ENCODE data around the gene ZDHHC7. TPM values are rescaled to one million over a fixed set of nuclear protein-coding genes. Genes with fewer than 3 reads are reported as not detected.
A peak's percentile ranks its signal among the peaks of the same experiment; 100 is the strongest.

Gene ZDHHC7
- total RNA-seq, 2 donors from 2014 or later = 17.5 to 39.2 TPM

GRCh38 chr16:84926462-84926861 is 84.9 kb downstream of the ZDHHC7 start:
- no peaks in the 10 kb centered on the region for H3K36me3 ChIP-seq (replicated peaks in 1 of 2; ENCODE audit: insufficient read depth in 1 of 2, low read depth in 2 of 2)
- no peak overlapping the region for H3K4me3 ChIP-seq
- no peak for TF ChIP-seq CTCF (IDR thresholded peaks at IDR 0.05)
- TF ChIP-seq POLR2A (IDR thresholded peaks at IDR 0.05) = no peak
- intact Hi-C loops (cut with DNase I) = loop anchor here (2.0 kb wide), 1 partner anchor 40 kb away; no protein-coding TSS in a partner anchor
- no peak overlapping the region for H3K27ac ChIP-seq
- ATAC-seq (no peak), DNase-seq (no peak)
- H3K4me1 ChIP-seq = peaks cover 12% of the 10 kb centered on the region
- 45 to 73% methylated on average over 7 of the region's 7 CpGs for WGBS, 2 donors
- no peaks in the 10 kb centered on the region for H3K9me3 ChIP-seq
- no peaks in the 10 kb centered on the region for H3K27me3 ChIP-seq

- TF ChIP-seq POLR2A (IDR thresholded peaks at IDR 0.05) (no peak), CTCF (IDR thresholded peaks at IDR 0.05) (no peak)
- 87 to 94% methylated on average over 16 to 19 of the region's 19 CpGs for WGBS, 2 donors
- H3K36me3 ChIP-seq (replicated peaks in 1 of 2; ENCODE audit: insufficient read depth in 1 of 2, low read depth in 2 of 2) = no peaks in the 10 kb centered on the region
- H3K4me3 ChIP-seq = no peak overlapping the region
- intact Hi-C loops (cut with DNase I) = loop anchor here (2.0 kb wide), 1 partner anchor 41 kb away; no protein-coding TSS in a partner anchor
- peaks cover 12% of the 10 kb centered on the region for H3K4me1 ChIP-seq
- H3K9me3 ChIP-seq = no peaks in the 10 kb centered on the region
- DNase-seq = no peak
- ATAC-seq = no peak
- no peak overlapping the region for H3K27ac ChIP-seq
- no peaks in the 10 kb centered on the region for H3K27me3 ChIP-seq
Observed at GRCh38 chr16:84925773-84926372, 85.5 kb downstream of the ZDHHC7 start.

GRCh38 chr16:84925092-84925772 is 86.1 kb downstream of the ZDHHC7 start:
- H3K9me3 ChIP-seq = no peaks in the 10 kb centered on the region
- no peak overlapping the region for H3K27ac ChIP-seq
- peaks cover 12% of the 10 kb centered on the region for H3K4me1 ChIP-seq
- ATAC-seq (peak; percentile 26), DNase-seq (peak; percentile 55 to 78 (median 69))
- no peaks in the 10 kb centered on the region for H3K27me3 ChIP-seq
- no peaks in the 10 kb centered on the region for H3K36me3 ChIP-seq (replicated peaks in 1 of 2; ENCODE audit: insufficient read depth in 1 of 2, low read depth in 2 of 2)
- intact Hi-C loops (cut with DNase I) = no loop called here
- WGBS, 2 donors = 18 to 47% methylated on average over 8 to 11 of the region's 11 CpGs
- H3K4me3 ChIP-seq = no peak overlapping the region
- TF ChIP-seq POLR2A (IDR thresholded peaks at IDR 0.05) = no peak
- peak; percentile 74 to 93 (median 84) for TF ChIP-seq CTCF (IDR thresholded peaks at IDR 0.05)

- 55 to 65% methylated on average over 15 to 23 of the region's 23 CpGs for WGBS, 2 donors
- H3K9me3 ChIP-seq = no peaks in the 10 kb centered on the region
- H3K36me3 ChIP-seq (replicated peaks in 1 of 2; ENCODE audit: insufficient read depth in 1 of 2, low read depth in 2 of 2) = no peaks in the 10 kb centered on the region
- H3K4me1 ChIP-seq = peaks cover 12% of the 10 kb centered on the region
- H3K4me3 ChIP-seq = no peak overlapping the region
- no peaks in the 10 kb centered on the region for H3K27me3 ChIP-seq
- intact Hi-C loops (cut with DNase I) = no loop called here
- H3K27ac ChIP-seq = peak overlapping the region in 1 of 4 donors; percentile 8
- TF ChIP-seq POLR2A (IDR thresholded peaks at IDR 0.05) (no peak), CTCF (IDR thresholded peaks at IDR 0.05) (no peak)
- ATAC-seq = peak; percentile 1
- DNase-seq = peak in 1 of 4 donors; percentile 38
Observed at GRCh38 chr16:84924331-84925091, 86.8 kb downstream of the ZDHHC7 start.

Other genes starting within 250 kb of the ZDHHC7 start
- gene CRISPLD2, start 191.6 kb downstream of the ZDHHC7 start, total RNA-seq = 100 to 1,000 TPM in 1 of 2 donors, 10 to 100 TPM in 1; 27.5 to 129 TPM
- 10 to 100 TPM; 23.1 to 71.9 TPM for gene KIAA0513, start 16.3 kb upstream of the ZDHHC7 start, total RNA-seq
- gene CIBAR2, start 100.9 kb upstream of the ZDHHC7 start, total RNA-seq = not detected

Data from body of pancreas (tissue), 4 donors.